ENCODE measurements around the gene ARHGEF2.
"Not testable (repeated sequence)": the region's sequence is repeated elsewhere in the genome, so short reads cannot be mapped to it uniquely, and the experiment has no call there.

ARHGEF2 gene

DNA sequence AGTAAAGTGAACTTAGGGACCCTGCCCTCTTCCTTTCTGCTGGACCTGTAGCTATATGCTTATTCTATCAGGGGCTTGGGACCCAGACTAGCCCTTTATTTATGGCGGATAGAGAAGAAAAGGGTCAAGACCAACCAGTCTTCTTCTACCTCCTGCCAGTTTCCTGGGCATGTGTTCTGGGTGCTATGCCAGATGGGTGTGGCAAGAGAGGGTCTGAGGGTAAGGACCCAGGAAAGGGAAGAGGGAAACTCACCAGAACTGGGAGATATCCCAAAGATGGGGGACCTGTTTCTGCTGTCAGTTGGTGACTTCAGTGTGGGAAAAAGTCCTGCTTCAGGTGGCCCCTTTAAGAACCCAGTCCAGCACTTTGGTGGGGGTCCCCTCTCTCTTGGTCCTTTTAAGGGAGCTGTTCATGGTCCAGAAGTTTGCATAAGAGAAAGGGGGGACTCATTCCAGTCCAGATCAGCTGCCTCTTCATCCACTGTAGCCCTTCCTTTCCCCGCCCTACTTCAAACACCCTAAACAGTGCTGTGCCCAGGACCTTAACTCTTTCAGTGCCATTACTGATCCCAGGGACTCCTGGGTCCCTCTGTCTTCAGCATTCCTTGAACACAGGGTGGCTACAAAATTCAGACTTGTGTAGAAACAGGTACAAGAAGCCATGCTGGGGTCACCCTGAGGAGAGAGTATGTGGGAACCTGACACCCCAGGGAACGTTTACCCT lies 24.0 kb upstream of the ARHGEF2 start:
- ATAC-seq (no peak), DNase-seq (no peak)
- no peaks in the 10 kb centered on the region for H3K9me3 Mint-ChIP-seq
- H3K4me1 Mint-ChIP-seq = peaks cover 15% of the 10 kb centered on the region
- peak overlapping the region in 1 of 2 donors; percentile 4 for H3K27ac Mint-ChIP-seq
- no peaks in the 10 kb centered on the region for H3K27me3 Mint-ChIP-seq
- no peak overlapping the region for H3K4me3 Mint-ChIP-seq

DNA sequence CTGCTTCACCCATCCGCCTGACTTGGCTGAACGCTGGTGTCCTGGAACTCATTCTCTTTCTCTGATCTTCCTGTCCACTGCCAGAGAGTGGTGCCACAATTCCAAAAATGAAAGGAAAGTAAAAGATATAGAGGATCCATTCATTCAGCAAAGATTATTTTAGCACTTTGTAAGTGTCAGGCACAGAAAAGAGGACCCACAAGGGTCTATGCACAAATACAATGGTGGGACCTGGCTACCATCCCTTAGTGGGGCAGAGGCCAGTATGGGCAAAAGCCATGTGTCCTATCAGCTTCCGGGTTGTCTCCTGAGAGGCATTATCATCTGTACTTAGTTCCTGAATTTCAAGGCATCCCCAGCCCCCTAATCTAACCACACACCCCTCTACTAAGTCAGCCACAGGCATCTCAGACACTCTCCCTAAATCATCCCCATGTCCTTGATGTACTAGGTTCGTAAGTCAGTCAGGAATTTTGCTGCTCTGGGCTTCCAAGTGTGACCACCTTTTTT lies 23.4 kb upstream of the ARHGEF2 start:
- Mint-ChIP-seq H3K27me3 (no peaks in the 10 kb centered on the region), H3K27ac (peak overlapping the region in 1 of 2 donors; percentile 4), H3K4me3 (no peak overlapping the region), H3K4me1 (peaks cover 15% of the 10 kb centered on the region), H3K9me3 (no peaks in the 10 kb centered on the region)
- ATAC-seq = no peak
- DNase-seq = no peak

DNA sequence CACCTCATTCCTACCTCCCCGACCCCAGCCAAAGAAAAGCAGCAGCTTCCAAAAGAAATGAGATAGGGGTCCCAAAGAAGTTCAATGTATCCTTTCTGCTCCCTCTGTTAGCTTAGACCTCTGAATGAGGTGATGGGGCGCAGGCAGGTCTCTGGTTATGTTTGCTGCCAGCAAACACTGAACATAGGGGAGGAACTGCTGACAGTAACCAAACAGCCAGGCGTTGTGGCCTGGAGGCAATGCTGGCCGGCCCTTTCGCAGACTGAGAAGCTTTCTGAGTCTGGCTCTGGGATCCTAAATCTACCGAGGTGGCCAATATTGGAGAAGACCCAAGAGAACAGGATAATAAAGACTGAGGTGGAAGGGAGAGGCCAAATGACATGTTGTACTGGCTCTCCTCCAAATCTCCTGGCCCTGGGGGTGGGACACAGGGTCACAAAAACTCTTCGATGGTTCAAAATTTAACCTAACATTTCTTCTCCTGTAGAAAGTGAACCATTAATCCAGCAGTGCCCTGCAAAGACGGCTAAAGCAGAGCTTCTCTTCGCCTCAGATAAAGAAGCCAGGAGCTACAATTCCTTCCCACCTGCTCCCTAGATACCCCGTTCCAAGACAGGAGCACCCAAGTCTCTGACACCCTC lies 22.8 kb upstream of the ARHGEF2 start:
- Mint-ChIP-seq H3K27me3 (no peaks in the 10 kb centered on the region), H3K4me3 (no peak overlapping the region), H3K4me1 (peaks cover 15% of the 10 kb centered on the region), H3K27ac (no peak overlapping the region), H3K9me3 (no peaks in the 10 kb centered on the region)
- DNase-seq (no peak), ATAC-seq (no peak)

DNA sequence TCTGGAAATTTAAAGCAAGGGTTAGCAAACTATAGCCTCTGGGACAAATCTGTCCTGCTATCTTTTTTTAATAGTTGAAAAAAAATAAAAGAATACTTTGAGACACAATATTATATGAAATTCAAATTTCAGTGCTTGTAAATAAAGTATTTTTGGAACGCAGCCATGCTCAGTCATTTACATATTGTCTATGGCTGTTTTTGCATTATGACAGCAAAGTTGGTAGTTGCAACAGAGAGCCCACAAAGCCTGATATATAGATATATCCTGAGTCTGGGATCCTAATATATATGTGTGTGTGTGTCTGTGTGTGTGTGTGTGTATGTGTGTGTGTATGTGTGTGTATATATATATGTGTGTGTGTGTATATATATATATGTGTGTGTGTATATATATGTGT lies 21.6 kb upstream of the ARHGEF2 start:
- Mint-ChIP-seq H3K27me3 (no peaks in the 10 kb centered on the region), H3K9me3 (no peaks in the 10 kb centered on the region), H3K4me3 (no peak overlapping the region), H3K27ac (no peak overlapping the region), H3K4me1 (peaks cover 6% of the 10 kb centered on the region)
- DNase-seq (no peak), ATAC-seq (no peak)

DNA sequence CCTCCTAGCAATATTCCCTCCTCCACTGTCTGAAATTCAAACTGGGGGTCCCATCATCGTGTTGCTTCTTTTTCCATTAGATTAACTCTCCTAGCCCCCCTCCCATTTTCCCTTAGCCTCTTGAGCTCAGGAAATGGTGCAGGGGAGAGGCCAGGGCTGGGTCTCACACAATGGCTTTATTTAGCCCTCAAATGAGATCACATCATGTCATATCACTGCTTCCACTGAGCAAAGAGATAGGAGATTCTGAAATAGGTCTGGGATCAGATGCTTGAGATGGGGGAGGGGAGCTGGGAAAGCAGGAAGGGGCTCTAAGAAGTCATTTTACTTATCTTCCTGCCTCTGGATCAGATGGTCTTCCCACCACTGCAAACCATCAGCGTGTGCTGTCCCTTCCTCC lies 17.8 kb upstream of the ARHGEF2 start:
- DNase-seq = no peak
- Mint-ChIP-seq H3K4me3 (no peak overlapping the region), H3K9me3 (no peaks in the 10 kb centered on the region), H3K27ac (no peak overlapping the region), H3K4me1 (no peaks in the 10 kb centered on the region), H3K27me3 (no peaks in the 10 kb centered on the region)
- ATAC-seq = no peak

DNA sequence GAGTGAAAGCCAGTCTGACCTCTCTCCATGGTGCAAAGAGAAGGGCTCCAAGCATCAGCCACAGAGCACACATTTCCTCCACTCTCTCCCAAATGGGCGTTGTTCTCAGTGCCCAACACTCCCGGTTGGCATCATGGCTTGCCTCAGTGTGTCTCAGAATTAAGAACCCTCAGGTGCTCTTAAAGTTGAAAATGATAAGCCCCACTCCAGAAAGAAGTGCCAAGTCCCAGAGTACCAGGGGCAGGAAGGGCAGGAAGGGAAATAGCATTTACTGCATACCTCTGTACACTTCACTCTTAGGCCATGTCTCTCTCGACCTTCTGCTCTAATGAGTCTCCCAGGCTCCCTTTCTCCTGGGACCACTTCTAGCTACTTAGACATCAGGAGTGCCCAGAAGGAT lies 15.2 kb upstream of the ARHGEF2 start:
- no peaks in the 10 kb centered on the region for H3K9me3 Mint-ChIP-seq
- H3K27me3 Mint-ChIP-seq = no peaks in the 10 kb centered on the region
- H3K27ac Mint-ChIP-seq = no peak overlapping the region
- ATAC-seq = no peak
- H3K4me1 Mint-ChIP-seq = peaks cover 23% of the 10 kb centered on the region
- no peak for DNase-seq
- H3K4me3 Mint-ChIP-seq = no peak overlapping the region

DNA sequence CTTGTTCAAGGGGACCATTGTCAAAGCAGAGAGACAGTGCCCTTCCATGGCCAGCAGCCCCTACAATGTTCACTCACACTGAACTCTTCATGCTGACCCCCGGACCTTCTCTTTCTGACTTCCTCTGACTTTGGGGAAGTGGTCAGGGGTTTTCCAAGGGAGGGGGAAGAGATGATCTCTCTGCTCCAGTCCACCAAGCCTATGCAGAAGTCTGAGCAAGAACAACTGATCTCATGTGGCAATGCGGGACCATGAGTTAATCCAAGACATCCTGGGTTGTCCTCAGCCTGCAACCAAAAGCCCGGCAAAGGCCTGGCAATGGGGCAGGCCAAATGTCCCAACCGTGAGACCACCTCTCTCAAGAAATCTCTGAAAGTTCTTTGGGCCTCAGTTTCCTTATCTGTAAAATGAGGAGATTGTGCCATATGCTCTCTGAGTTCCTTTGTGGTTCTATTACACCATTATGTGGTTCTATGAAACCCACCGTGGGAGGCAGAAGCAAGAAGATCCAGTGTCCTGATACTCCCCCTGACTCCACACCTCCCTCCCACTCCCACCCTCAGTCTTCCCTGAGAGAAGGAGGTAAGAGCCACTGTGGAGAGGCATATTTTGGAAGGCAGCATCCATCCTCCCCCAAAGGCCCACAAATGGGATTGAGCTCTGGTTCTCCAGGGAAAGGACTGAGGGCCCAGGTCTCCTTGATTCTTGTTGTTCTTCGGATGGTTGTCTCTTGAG lies 11.8 kb upstream of the ARHGEF2 start:
- ATAC-seq = peak; percentile 54
- Mint-ChIP-seq H3K4me1 (peaks cover 24% of the 10 kb centered on the region), H3K27ac (no peak overlapping the region), H3K9me3 (no peaks in the 10 kb centered on the region), H3K27me3 (no peaks in the 10 kb centered on the region), H3K4me3 (peak overlapping the region; percentile 37 to 68)
- no peak for DNase-seq

DNA sequence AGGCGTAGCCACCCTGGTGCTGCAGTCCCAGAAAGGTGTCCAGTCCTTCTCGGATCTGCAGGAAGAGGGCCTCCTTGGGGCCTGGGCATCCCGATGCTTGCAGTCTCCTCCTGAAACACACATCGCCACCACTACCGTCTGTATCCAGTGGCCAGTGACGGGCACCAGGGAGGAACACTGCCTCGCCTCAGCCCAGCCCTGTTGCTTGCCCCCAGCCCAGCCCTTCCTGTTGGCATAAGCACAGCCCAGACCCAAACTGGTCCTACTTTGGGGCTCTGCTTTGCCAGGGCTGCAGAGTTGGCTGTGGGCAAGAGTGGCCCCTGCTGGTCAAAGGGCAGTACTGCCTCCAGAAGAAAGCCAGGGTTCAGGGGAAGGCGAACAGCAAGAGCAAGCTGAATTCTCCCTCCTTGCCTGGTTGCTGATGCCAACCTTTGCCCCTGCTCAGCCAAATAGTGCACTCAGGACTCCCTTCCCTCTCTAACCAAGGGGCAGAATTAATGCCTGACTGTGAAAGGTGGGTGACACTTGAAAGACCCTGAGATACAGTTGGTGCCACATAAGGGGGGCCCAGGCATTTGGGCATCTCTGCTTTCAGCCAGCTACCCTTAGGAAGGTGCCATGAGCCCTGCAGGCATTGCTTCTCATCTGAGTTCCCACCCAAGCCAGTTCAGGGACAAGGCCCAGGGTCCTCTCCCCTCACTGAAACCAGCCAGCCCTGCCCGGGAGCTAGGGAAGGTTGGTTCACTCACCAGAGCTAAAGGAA lies 11.1 kb upstream of the ARHGEF2 start:
- DNase-seq (peak; percentile 84 to 86), ATAC-seq (peak; percentile 95)
- Mint-ChIP-seq H3K27ac (no peak overlapping the region), H3K9me3 (no peaks in the 10 kb centered on the region), H3K27me3 (no peaks in the 10 kb centered on the region), H3K4me3 (peak overlapping the region; percentile 39 to 68), H3K4me1 (peaks cover 24% of the 10 kb centered on the region)

DNA sequence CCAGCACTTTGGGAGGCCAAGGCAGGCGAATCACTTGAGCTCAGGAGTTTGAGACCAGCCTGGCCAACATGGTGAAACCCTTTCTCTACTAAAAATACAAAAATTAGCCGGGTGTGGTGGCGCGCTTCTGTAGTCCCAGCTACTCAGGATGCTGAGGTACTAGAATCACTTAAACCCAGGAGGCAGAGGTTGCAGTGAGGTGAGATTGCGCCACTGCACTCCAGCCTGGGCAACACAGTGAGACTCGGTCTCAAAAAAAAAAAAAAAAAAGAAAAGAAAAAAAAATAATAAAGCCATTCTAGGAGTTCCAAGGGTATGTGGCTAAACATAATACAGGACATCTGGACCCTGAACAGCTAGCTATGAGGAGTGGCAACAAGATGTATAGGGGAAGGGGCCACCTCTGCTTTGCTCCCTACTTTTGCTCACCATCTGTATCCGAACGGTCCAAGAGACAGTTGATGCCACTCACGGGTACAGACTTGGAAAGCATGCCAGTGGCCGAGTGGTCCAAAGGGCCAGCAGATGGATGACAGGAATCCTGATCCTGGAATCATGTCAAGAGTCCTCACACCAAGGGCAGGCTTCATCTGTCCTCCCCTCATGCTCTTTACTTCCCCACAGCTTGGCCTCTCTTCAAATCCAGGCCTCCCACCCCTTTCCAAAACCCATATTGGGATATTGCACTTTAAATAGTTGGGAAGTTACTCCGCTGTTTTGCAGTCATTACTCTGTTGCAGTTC lies 6.7 kb upstream of the ARHGEF2 start:
- not testable (repeated sequence) for H3K4me3 Mint-ChIP-seq, DNase-seq, H3K9me3 Mint-ChIP-seq, H3K27me3 Mint-ChIP-seq, ATAC-seq, H3K27ac Mint-ChIP-seq
- peaks cover 58% of the 10 kb centered on the region for H3K4me1 Mint-ChIP-seq

DNA sequence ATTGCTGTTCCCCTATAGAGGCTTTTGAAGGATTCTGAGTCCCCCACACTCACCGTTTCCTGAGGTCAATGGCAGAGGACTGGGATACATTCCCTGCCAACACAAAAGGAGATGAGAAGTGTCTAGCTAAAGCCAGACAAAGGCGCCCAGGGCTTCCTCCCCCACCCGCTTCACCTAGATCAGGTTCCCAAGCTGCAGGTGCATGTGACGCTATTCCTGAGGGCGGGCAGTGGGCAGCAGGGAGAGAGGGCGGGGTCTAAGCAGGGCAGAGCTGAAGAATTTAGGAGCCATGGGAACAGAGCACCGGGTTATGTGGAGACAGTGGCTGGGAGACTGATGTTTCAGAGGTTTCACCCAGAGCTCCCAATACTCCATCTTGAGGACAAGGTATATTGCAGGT lies 6.0 kb upstream of the ARHGEF2 start:
- Mint-ChIP-seq H3K9me3 (no peaks in the 10 kb centered on the region), H3K27ac (no peak overlapping the region), H3K4me1 (peaks cover 58% of the 10 kb centered on the region), H3K4me3 (no peak overlapping the region), H3K27me3 (no peaks in the 10 kb centered on the region)
- DNase-seq = no peak
- ATAC-seq = no peak

DNA sequence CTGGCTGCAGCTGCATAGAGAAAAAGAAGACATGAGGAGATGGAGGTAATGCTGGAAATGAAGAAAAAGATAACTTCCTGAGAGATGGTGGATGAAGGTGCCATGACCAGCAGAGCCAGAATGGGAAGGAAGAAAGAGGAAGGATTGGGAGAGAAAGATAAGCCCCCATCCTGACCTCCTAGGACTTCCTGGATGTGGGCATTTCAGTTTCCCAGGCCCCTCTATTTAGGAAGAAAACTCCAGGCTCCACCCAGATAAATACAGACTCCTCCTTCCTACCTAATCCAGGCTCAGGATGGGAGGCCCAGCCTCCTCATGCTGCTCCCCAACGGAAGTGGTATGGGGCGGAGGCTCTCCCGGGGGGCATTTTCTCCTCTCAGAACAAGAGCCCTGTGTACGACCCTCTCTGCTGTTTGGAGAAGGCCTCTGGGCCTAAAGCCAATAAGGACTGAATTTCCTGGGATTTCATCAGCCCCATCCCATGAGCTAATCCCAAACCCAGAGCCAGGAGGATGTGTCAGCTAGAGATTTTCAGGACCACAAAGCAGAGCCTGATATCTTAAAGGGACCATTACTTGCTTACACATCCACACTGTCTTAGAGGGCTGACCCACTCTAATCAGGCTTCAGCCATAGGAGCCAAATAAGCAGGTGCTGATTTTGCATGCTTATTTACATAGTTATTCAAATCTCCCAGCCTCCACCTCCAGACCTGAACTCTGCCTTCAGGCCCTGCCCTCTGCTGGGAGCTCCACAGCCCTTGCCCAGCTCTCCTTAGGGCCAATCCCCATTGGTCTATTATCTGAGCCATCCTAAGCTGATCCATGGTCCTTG lies 5.1 kb upstream of the ARHGEF2 start:
- Mint-ChIP-seq H3K4me1 (peaks cover 49% of the 10 kb centered on the region), H3K27me3 (no peaks in the 10 kb centered on the region), H3K27ac (peak overlapping the region; percentile 63 to 92), H3K4me3 (no peak overlapping the region), H3K9me3 (no peaks in the 10 kb centered on the region)
- DNase-seq (no peak), ATAC-seq (peak; percentile 58)

DNA sequence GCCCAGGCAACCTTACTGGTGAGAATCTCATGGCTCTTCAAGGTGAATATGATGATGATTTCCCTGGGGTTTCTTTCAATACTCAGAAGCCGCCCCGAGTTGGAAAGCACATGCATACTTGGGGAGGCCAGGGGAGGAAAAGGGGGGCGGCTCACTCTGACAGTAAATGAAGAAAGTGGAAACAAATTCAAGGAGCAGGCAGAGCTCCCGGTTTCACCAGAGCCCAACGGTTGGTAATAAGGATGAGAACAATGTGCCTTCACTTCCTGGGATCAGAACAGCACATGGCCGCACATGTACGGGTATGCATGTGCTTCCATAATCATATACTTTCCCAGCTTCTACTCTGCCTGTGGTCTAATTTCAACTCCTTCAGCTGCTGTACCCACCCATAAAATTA lies 3.8 kb upstream of the ARHGEF2 start:
- DNase-seq (no peak), ATAC-seq (no peak)
- Mint-ChIP-seq H3K27me3 (no peaks in the 10 kb centered on the region), H3K9me3 (no peaks in the 10 kb centered on the region), H3K27ac (peak overlapping the region; percentile 5 to 77), H3K4me1 (peaks cover 49% of the 10 kb centered on the region), H3K4me3 (peak overlapping the region; percentile 77 to 86)

DNA sequence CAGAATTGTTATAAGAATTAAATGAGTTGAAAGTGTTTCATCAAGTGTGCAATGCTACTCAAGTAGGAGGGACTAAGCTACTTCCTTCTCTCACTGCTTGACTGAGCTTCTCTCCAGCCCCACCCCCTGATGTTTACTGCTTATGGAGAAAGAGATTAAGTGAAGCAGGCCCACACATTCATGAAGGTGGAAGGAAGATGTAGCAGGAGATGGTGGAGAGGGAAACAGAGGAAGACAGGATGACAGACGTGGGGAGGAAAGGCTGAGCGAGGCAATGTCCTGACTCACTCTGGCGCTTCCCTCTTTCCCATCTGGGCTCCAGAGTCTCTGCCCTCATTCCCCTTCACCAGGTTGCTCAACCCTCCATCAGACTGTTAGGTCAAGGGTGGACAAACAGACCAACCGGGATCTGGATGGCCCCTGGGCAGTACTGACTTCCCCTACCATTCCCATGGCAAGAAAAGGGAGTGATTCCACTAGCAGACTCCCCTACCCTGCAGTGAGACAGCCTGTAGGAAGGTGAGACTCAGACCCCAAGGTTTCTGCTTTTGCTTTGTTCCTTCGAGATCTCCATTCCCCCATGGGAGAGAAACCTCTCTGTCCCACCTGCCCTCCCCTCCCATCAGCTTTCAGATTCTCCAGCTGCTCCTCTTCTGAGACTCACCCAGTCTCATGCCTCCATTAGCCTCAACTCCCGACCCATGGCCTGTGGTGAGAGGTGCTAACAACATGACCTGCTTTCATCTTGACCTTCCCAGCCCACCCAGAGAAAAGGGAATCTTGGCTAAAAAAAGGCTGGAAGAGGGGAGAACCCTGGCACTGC lies 3.1 kb upstream of the ARHGEF2 start:
- ATAC-seq (no peak), DNase-seq (no peak)
- Mint-ChIP-seq H3K4me1 (peaks cover 53% of the 10 kb centered on the region), H3K4me3 (peak overlapping the region; percentile 77 to 86), H3K27me3 (no peaks in the 10 kb centered on the region), H3K27ac (peak overlapping the region; percentile 23 to 93), H3K9me3 (no peaks in the 10 kb centered on the region)

Measured in stimulated activated naive CD8-positive, alpha-beta T cell treated with anti-CD3 and anti-CD28 coated beads, Interleukin-15, amount 100 ng/mL, for 72 hours (primary cell).